Ascending aorta (tissue), 2 donors: ENCODE measurements around the gene SLC5A1. TPM values are rescaled to one million over a fixed set of nuclear protein-coding genes. Genes with fewer than 3 reads are reported as not detected.

Experiments used
- DNase-seq, 2 donors: peaks; one replicate each; pipeline ENCODE4 v3.0.0-alpha.2; 2019; ENCODE audit warnings: low spot score in 2 of 2
- H3K27ac ChIP-seq, 2 donors: fragments of 200-600 bp; sonication (generic); one replicate each; pipeline ENCODE4 v1.5.1; 2016 to 2017; ENCODE audit warnings: mild to moderate bottlenecking in 1 of 2
- H3K27me3 ChIP-seq: fragments of 200-600 bp; sonication (generic); one replicate; pipeline ENCODE4 v1.5.1; 2017
- H3K36me3 ChIP-seq, 2 donors: fragments of 200-600 bp; sonication (generic); one replicate each; pipeline ENCODE4 v1.5.1; 2016
- H3K4me1 ChIP-seq, 2 donors: fragments of 200-600 bp; sonication (generic); one replicate each; pipeline ENCODE4 v1.5.1; 2016 to 2017; ENCODE audit warnings: mild to moderate bottlenecking in 1 of 2
- H3K4me3 ChIP-seq, 2 donors: fragments of 200-600 bp; sonication (generic); one replicate each; pipeline ENCODE4 v1.5.1; 2016 to 2017; ENCODE audit warnings: mild to moderate bottlenecking in 1 of 2
- H3K9me3 ChIP-seq, 2 donors: fragments of 200-600 bp; sonication (generic); one replicate each; pipeline ENCODE4 v1.5.1; 2016
- CTCF ChIP-seq, 3 experiments: fragments of 200-600 bp in 2 of 3; fragments of 450-650 bp in 1 of 3; sonication (generic) in 2 of 3; IDR thresholded peaks; one replicate each; pipeline ENCODE4 v1.5.1; 2016 to 2019; ENCODE audit warnings: antibody characterized with exemption in 3 of 3, mild to moderate bottlenecking in 1 of 3, moderate library complexity in 1 of 3
- intact Hi-C: fragments of 100-400 bp; cut with DNase I; formaldehyde crosslinking; loops from one replicate; pipeline ENCODE4 v1.15.1; 2023
- total RNA-seq: library from RNA; depleted of rRNA; stranded (reverse); fragments of >200 nt; gene quantifications from one replicate; pipeline ENCODE4 v1.1.0, GENCODE V29; 2016

The SLC5A1 gene
- total RNA-seq, 1 donor from 2014 or later, result not detected

GRCh38 chr22:32106930-32107329 is 63.9 kb downstream of the SLC5A1 start:
- Histone ChIP-seq H3K4me3 (no peak overlapping the region), H3K36me3 (no peaks in the 10 kb centered on the region), H3K9me3 (no peaks in the 10 kb centered on the region), H3K4me1 (no peaks in the 10 kb centered on the region), H3K27me3 (no peaks in the 10 kb centered on the region), H3K27ac (no peak overlapping the region)
- no peak for DNase-seq
- intact Hi-C loops, result no loop called here
- TF ChIP-seq CTCF (IDR thresholded peaks at IDR 0.05), result no peak

DNA sequence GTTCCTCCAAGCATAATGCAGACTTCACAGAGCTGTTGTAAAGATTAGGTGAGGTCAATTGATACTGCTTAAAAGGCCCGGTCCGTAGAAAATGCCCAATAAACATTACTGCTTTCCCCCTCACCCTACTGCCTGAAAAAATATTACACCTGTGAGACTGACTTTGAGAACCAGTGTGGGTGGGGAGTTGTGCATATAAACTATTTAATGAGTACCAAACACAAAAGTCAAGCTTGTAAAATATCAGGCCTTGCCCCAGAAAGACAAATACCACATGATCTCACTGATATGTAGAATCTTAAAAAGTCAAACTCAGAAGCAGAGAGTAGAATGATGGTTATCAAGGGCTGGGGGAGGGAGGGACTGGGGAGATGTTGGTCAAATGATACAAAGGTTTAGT is 69.3 kb downstream of the SLC5A1 start:
- H3K36me3 ChIP-seq, result no peaks in the 10 kb centered on the region
- TF ChIP-seq CTCF (IDR thresholded peaks at IDR 0.05), result no peak
- no peaks in the 10 kb centered on the region for H3K27me3 ChIP-seq
- no peak for DNase-seq
- H3K4me3 ChIP-seq, result no peak overlapping the region
- intact Hi-C loops, result no loop called here
- H3K27ac ChIP-seq, result no peak overlapping the region
- no peaks in the 10 kb centered on the region for H3K4me1 ChIP-seq
- H3K9me3 ChIP-seq, result no peaks in the 10 kb centered on the region

GRCh38 chr22:32119568-32120235 is 76.6 kb downstream of the SLC5A1 start:
- Histone ChIP-seq H3K4me1 (no peaks in the 10 kb centered on the region), H3K4me3 (no peak overlapping the region), H3K36me3 (no peaks in the 10 kb centered on the region), H3K27ac (no peak overlapping the region), H3K9me3 (no peaks in the 10 kb centered on the region), H3K27me3 (no peaks in the 10 kb centered on the region)
- TF ChIP-seq CTCF (IDR thresholded peaks at IDR 0.05), result no peak
- intact Hi-C loops, result no loop called here
- no peak for DNase-seq

DNA sequence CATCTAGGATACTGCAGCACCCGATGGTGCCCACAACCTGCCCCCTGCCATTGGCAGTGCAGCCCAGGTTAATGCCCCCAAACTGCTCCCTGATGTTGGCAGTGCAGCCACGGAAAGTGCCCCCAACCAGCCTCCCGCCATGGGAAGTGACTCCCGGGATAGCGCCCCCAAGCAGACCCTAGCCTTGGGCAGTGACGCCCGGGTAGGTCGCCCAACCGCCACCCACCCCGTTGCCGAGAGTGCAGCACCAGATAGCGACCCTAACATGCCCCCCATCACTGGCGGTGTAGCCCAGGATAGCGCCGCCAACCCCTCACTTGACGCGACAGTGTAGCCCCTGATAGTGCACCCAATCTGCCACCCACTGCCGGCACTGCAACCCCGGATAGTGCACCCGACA is 77.5 kb downstream of the SLC5A1 start:
- Histone ChIP-seq H3K36me3 (no peaks in the 10 kb centered on the region), H3K9me3 (no peaks in the 10 kb centered on the region), H3K4me1 (no peaks in the 10 kb centered on the region), H3K4me3 (no peak overlapping the region), H3K27me3 (no peaks in the 10 kb centered on the region), H3K27ac (no peak overlapping the region)
- TF ChIP-seq CTCF (IDR thresholded peaks at IDR 0.05), result no peak
- DNase-seq, result no peak
- intact Hi-C loops, result no loop called here

GRCh38 chr22:32122899-32123298 is 79.8 kb downstream of the SLC5A1 start:
- TF ChIP-seq CTCF (IDR thresholded peaks at IDR 0.05), result no peak
- Histone ChIP-seq H3K9me3 (no peaks in the 10 kb centered on the region), H3K4me3 (no peak overlapping the region), H3K4me1 (no peaks in the 10 kb centered on the region), H3K36me3 (no peaks in the 10 kb centered on the region), H3K27ac (no peak overlapping the region), H3K27me3 (no peaks in the 10 kb centered on the region)
- no peak for DNase-seq
- intact Hi-C loops, result no loop called here

DNA sequence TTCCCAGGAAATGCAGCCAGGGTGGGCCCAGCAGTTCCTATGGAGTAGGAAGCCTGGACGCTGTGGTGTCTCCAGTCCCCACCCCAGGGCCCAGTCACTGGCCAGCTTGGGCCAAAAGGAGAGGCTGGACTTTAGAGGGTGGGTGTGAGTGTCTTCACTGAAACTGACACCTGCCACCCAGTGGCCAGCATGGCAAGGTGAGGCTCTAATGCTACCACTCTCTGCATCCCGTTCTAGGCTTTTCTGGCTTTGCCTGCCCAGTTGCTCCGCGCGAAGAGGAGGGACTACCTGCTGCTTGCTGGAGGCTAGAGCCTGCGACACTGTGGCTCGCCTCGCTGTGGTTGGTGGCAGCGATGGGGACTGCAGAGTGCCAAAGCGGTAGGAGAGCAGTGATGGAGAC is 80.6 kb downstream of the SLC5A1 start:
- TF ChIP-seq CTCF (IDR thresholded peaks at IDR 0.05), result no peak
- H3K4me1 ChIP-seq, result no peaks in the 10 kb centered on the region
- H3K9me3 ChIP-seq, result no peaks in the 10 kb centered on the region
- H3K27ac ChIP-seq, result no peak overlapping the region
- no peak for DNase-seq
- intact Hi-C loops, result no loop called here
- H3K36me3 ChIP-seq, result no peaks in the 10 kb centered on the region
- H3K27me3 ChIP-seq, result no peaks in the 10 kb centered on the region
- no peak overlapping the region for H3K4me3 ChIP-seq
